Esophagus muscularis mucosa (tissue), 4 donors: ENCODE results near the gene DPPA4.

Source experiments
- CTCF ChIP-seq, 3 experiments: fragments of 200-600 bp in 2 of 3; fragments of 450-650 bp in 1 of 3; sonication (generic) in 2 of 3; IDR thresholded peaks; one replicate each; pipeline ENCODE4 v1.5.1; 2017 to 2019; ENCODE audit warnings: antibody characterized with exemption in 3 of 3, mild to moderate bottlenecking in 2 of 3, moderate library complexity in 1 of 3
- EP300 ChIP-seq: sonication (generic); formaldehyde crosslinking; IDR thresholded peaks from one replicate; pipeline ENCODE4 v1.6.1; 2017; ENCODE audit warnings: antibody characterized with exemption
- POLR2A ChIP-seq: fragments of 450-650 bp; IDR thresholded peaks from one replicate; pipeline ENCODE4 v1.6.1; 2017; ENCODE audit warnings: antibody characterized with exemption, moderate library complexity, mild to moderate bottlenecking, low read depth
- POLR2AphosphoS5 ChIP-seq, 2 donors: sonication (generic); formaldehyde crosslinking; IDR thresholded peaks; one replicate each; pipeline ENCODE4 v1.6.1; 2017; ENCODE audit warnings: antibody characterized with exemption in 2 of 2

DNA sequence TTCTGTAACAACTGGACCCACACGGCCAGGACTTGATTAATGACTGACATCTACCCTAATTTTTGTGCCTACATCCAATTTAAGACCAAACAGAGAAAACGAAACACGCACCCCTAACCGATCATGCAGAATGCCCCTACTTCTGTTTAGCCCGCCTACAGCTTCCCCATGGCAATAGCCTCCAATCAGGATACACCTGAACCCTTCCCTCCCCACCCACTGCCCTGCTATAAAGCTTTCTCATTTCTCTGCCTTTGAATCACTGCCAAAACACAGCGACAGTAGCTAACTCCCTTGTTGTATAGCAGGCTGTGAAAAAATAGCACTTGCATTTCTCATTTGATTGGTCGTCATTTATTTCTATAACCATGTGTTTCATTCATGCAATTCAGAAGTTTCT lies 45.2 kb upstream of the DPPA4 start:
- TF ChIP-seq CTCF (IDR thresholded peaks at IDR 0.05) (no peak), POLR2A (no peak), EP300 (no peak), POLR2AphosphoS5 (IDR thresholded peaks at IDR 0.05) (no peak)
